Measurements from ENCODE around the gene ELFN2. TPM values are rescaled to one million over a fixed set of nuclear protein-coding genes. Genes with fewer than 3 reads are reported as not detected.

The ELFN2 gene
- total and polyA plus RNA-seq, 2 of the 13 experiments (the other 11 are each of a cell fraction or from before 2014, with no cell fraction given): 0.01 TPM; not detected in 1

GRCh38 chr22:37454857-37455686, 27.8 kb upstream of the ELFN2 start (continued):
- TF ChIP-seq PBX3 (CRISPR knock-in tag; IDR thresholded peaks at IDR 0.05; ENCODE audit: borderline replicate concordance) (no peak), ZNF350 (CRISPR knock-in tag; IDR thresholded peaks at IDR 0.05; ENCODE audit: borderline replicate concordance, low read depth) (peak; percentile 56; the same call in 1 of the 2 replicates), ZNF609 (CRISPR knock-in tag; IDR thresholded peaks at IDR 0.05; ENCODE audit: borderline replicate concordance) (peak; percentile 48; the same call in 1 of the 2 replicates), ZFP36L1 (CRISPR knock-in tag; IDR thresholded peaks at IDR 0.05) (peak; percentile 72; the same call in 1 of the 2 replicates), ZNF142 (CRISPR knock-in tag; IDR thresholded peaks at IDR 0.05) (no peak), ELF3 (CRISPR knock-in tag; IDR thresholded peaks at IDR 0.05) (peak; percentile 58; the same call in 1 of the 2 replicates), ZNF710 (CRISPR knock-in tag; IDR thresholded peaks at IDR 0.05; ENCODE audit: borderline replicate concordance) (no peak), FOXA1 (IDR thresholded peaks at IDR 0.05) (no peak), FOXA1 (CRISPR knock-in tag; IDR thresholded peaks at IDR 0.05) (peak; percentile 97), ZNF331 (CRISPR knock-in tag; IDR thresholded peaks at IDR 0.05) (peak; percentile 58; the same call in 1 of the 2 replicates), HNF1B (CRISPR knock-in tag; IDR thresholded peaks at IDR 0.05) (peak; percentile 89), DNMT3B (CRISPR knock-in tag; conservative IDR thresholded peaks at IDR 0.05) (no peak)

Measured in HepG2 (cell line).